ENCODE data around the gene COPZ1.

Gene COPZ1

DNA sequence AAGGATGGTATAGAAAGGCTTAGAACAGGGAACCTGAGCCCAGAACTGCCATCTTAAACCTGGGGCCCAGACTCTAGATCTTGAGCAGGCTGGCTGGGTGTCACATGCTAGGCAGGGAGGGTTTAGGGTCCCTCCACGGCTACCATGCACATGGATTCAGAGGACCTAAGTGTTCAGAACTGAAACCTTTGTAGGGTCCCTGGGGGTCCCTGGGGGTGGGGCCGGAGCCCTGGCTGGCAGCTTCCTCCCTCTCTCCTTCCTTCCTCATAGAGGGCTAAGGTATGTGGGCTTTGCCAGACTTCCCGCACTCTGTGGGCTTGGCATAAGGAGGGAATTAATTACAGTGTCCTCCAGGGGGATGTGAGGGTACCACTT, 64.2 kb downstream of the COPZ1 start:
- DNase-seq (ENCODE audit: low read depth), result no peak
- no peak overlapping the region for H3K4me3 ChIP-seq (ENCODE audit: low read depth, low read length)

- no peak overlapping the region for H3K4me3 ChIP-seq (ENCODE audit: low read depth, low read length)
- no peak for DNase-seq (ENCODE audit: low read depth)
Observed at GRCh38 chr12:54389607-54390175, 64.8 kb downstream of the COPZ1 start.

DNA sequence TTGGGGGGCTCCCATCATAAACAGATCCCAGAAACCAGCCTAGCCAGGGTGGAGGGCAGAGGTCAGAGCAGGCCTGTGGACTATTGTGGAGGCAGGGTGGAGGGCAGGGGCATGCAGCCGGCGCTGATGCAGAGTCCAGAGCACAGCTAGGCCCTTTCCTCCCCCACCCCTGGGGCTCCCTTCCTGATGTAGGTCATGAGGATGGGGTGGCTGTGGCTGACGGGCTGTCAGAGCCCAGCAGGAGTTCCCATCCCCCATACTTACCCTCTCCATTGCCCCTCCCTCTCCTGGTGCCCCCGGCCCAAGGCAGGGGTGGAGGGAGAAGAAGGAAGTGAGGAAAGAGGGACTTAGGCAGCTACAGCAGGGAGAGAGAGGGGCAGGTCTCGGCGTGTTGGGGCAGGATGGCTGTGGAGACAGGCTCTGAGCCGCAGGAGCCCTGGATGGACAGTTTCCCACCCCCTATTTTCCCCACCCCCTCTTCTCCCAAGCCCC, 65.3 kb downstream of the COPZ1 start:
- no peak for DNase-seq (ENCODE audit: low read depth)
- H3K4me3 ChIP-seq (ENCODE audit: low read depth, low read length), result no peak overlapping the region

DNA sequence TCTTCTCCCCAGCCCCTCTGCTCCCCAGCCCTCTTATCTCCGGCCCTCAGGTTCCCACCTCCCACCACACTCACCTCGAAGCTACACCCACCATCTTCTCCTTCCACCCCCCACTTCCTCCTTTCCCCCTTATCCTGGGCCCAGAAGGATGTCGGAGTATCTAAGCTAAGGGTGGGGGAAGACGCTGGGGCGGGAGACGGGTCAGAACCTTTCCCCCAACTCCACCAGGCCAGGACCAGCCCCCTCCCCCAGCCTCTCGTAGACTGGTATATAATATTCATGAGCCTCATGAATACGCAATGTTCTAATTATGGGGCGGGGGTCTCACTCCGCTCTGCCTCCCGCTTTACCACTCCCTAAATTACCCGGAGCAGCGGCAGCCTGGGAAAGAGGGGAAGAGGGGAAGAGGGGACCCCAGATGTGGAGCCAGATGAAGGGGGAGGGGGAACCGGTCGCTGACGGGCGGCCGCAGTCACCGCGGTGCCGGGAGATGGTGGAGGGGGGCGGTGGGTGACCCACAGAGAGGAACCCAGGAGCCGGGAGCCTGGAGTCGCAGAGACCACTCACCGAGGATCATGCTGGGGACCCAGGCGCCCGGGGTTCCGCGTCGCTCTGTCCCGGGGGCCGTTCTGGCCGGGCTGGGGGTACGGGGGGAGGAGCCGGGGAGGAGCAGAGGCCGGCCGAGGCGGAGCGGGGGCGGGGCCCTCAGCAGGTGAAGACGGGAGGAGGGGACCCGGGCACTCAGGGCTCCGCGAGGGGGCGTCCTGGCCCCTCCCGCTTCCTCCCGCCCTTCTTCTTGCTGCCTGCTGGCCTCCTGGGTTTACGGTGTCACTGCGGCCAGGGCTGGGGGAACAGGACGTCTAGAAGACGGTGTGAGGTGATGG, 66.0 kb downstream of the COPZ1 start:
- DNase-seq (ENCODE audit: low read depth), result no peak
- peak overlapping the region; percentile 18 for H3K4me3 ChIP-seq (ENCODE audit: low read depth, low read length)

GRCh38 chr12:54392485-54393206, 67.7 kb downstream of the COPZ1 start:
- H3K4me3 ChIP-seq (ENCODE audit: low read depth, low read length), result no peak overlapping the region

DNA sequence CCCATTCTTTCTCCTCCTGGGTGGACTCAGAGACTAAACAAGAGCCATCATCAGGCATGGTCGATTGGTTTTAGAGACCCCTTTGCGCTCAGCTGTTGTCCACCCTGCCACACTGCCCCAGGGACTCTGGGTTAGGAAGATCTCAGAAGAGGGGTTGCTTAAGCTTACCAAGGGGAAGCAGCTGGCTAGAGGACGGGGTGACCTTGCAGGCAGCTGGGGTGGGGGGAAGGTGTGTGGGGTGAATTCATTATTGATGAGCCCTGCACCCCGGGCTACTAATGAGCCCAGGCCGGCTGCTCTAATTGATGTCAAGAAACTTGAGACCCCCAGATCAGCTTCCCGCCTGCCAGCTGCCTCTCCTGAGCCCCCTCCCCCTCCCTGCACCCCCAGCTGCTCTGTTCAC, 68.3 kb downstream of the COPZ1 start:
- DNase-seq (ENCODE audit: low read depth), result no peak

More at GRCh38 chr12:54392485-54393206, 67.7 kb downstream of the COPZ1 start:
- DNase-seq (ENCODE audit: low read depth), result no peak

GRCh38 chr12:54393743-54394142, 68.8 kb downstream of the COPZ1 start:
- H3K4me3 ChIP-seq (ENCODE audit: low read depth, low read length), result no peak overlapping the region
- DNase-seq (ENCODE audit: low read depth), result no peak

More for the DNA sequence above, 68.3 kb downstream of the COPZ1 start:
- no peak overlapping the region for H3K4me3 ChIP-seq (ENCODE audit: low read depth, low read length)

DNA sequence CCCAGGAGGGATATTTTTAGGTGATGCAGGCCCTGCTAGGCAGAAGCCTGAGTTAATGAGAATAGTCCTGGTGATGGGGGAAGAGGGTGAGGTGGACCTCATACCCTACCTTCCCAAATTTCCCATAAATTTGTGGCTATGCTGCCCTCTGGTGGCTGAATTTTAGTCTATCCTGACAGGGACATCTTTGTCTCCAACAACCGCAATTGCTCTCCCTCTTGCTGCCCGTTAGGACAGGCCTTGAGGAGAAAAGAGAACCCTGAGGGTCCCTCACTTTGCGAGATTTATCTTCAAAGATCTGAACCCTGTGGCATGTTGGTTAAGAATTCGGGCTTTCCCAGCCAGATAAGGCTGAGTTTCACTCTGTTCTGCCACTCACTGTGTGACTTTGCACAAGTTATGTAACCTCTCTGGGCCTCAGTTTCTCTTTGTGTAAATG, 69.4 kb downstream of the COPZ1 start:
- DNase-seq (ENCODE audit: low read depth), result no peak
- no peak overlapping the region for H3K4me3 ChIP-seq (ENCODE audit: low read depth, low read length)

- DNase-seq (ENCODE audit: low read depth), result no peak
- no peak overlapping the region for H3K4me3 ChIP-seq (ENCODE audit: low read depth, low read length)
Observed at GRCh38 chr12:54394986-54395385, 70.1 kb downstream of the COPZ1 start.

- no peak for DNase-seq (ENCODE audit: low read depth)
- H3K4me3 ChIP-seq (ENCODE audit: low read depth, low read length), result no peak overlapping the region
Observed at GRCh38 chr12:54395545-54395944, 70.6 kb downstream of the COPZ1 start.

DNA sequence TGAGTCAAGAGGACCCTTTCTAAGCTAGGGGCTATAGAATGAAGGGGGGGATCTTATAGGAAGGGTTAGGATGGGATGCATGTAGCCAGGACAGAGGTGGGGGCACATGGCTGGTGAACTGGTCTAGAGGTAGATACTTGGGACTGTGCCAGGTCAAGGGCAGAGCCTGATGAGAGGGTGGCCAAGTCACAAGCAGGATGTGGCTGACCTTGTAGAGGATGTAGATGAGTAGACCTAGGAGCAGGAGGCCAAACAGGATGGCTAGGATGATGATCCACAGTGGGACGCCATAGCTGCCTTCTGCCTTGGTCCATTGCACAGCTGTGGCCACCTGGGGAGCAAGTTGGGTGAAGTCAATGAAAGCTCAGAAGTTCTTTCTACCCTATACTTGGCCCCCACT, 72.2 kb downstream of the COPZ1 start:
- DNase-seq (ENCODE audit: low read depth), result no peak
- no peak overlapping the region for H3K4me3 ChIP-seq (ENCODE audit: low read depth, low read length)

DNA sequence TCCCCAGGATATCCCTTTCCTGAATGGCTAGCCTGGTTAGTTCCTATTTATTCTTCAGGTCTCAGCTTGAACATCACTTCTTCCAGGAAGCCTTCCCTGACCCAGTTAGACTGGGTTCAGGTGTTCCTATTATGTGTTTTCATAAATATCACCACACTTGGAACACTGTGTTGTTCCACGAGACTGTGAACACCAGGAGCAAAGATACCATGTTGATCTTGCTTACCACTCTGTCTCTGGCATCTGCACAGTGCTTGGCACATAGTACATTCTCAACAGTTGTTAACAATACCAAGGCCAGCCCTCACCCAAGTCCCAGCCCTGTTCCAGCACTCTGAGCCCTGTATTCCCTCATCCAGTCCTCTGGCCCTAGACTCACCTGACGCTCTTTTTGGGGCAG, 73.3 kb downstream of the COPZ1 start:
- no peak overlapping the region for H3K4me3 ChIP-seq (ENCODE audit: low read depth, low read length)
- no peak for DNase-seq (ENCODE audit: low read depth)

DNA sequence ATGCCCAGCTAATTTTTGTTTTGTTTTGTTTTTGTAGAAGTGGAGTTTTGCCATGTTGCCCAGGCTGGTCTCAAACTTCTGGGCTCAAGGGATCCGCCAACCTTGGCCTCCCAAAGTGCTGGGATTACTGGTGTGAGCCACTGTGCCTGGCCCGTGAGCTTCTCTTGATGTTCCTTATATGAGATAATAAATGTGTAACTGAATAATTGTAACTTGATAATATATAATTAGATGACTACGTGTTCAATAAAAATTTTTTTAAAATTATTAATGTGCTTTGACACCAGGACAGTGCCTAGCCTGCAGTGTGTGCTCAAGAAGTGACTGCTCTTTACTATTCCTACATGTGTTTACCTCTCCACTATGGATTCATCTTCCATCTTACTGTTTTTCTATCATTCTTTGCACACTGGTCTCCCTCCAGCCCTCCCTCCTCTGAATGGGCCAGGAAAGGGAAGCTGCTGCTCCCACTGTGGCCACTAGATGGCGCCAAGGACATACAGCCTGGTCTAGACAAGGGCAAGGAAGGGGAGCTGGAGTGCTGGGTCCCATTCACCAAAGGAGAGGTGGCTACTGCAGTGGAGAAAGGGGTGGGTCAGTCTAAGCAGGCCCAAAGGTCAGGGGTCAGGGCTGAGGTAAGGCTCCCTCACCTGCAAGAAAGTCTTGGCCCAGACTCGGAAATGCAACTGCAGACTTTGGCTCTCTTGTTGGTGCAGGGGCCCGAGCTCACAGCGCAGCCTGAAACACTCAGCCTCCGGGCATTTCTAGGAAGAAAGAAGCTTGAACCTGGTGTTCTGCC, 74.3 kb downstream of the COPZ1 start:
- peak; percentile 36 for DNase-seq (ENCODE audit: low read depth)
- no peak overlapping the region for H3K4me3 ChIP-seq (ENCODE audit: low read depth, low read length)

DNA sequence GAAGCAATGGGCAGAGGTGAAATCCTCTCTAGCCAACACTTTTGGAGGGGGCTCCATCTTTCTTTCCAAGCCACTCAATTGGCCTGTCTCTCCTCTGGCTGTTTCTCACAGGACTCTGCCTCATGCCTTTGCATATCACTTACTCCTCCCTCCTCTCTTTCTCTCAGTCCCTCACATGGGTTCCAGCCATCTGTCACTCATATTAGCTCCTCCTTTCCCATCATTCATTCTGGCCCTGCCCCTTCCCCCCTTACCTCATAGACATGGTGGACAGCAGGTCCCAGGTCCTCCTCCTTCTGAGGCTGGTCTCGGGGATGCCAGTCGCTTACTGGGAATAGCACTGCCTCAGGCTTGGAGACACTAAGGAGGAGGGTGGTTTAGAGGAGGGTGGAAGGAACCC, 76.2 kb downstream of the COPZ1 start:
- no peak for DNase-seq (ENCODE audit: low read depth)
- no peak overlapping the region for H3K4me3 ChIP-seq (ENCODE audit: low read depth, low read length)
